Skeletal muscle tissue (tissue), 5 donors: ENCODE results near the gene THG1L. TPM values are rescaled to one million over a fixed set of nuclear protein-coding genes. Genes with fewer than 3 reads are reported as not detected.

ENCODE experiments used
- H3K27ac ChIP-seq: one replicate; pipeline ENCODE4 v1.7.0; 2013; ENCODE audit warnings: mild to moderate bottlenecking, low read depth, low read length, inconsistent platforms
- H3K27me3 ChIP-seq, 3 donors: one replicate each; pipeline ENCODE4 v1.7.0; 2013; ENCODE audit warnings: low read length in 3 of 3; ENCODE audit not compliant: control insufficient read depth in 3 of 3, insufficient read depth in 3 of 3
- H3K36me3 ChIP-seq, 3 donors: one replicate each; pipeline ENCODE4 v1.7.0; 2013; ENCODE audit warnings: low read length in 3 of 3; ENCODE audit not compliant: control insufficient read depth in 3 of 3, insufficient read depth in 3 of 3
- H3K4me1 ChIP-seq, 3 donors: one replicate each; pipeline ENCODE4 v1.7.0; 2013; ENCODE audit warnings: low read length in 3 of 3, mild to moderate bottlenecking in 3 of 3; ENCODE audit not compliant: control insufficient read depth in 3 of 3, insufficient read depth in 3 of 3
- H3K4me3 ChIP-seq, 3 donors: one replicate each; pipeline ENCODE4 v1.7.0; 2013; ENCODE audit warnings: low read length in 3 of 3
- H3K9ac ChIP-seq, 3 donors: one replicate each; pipeline ENCODE4 v1.7.0; 2013; ENCODE audit warnings: low read length in 3 of 3, mild to moderate bottlenecking in 3 of 3, moderate library complexity in 2 of 3, low read depth in 1 of 3
- H3K9me3 ChIP-seq, 3 donors: one replicate each; pipeline ENCODE4 v1.7.0; 2013; ENCODE audit warnings: low read length in 3 of 3; ENCODE audit not compliant: control insufficient read depth in 3 of 3
- small RNA-seq: library from RNA; depleted of rRNA; stranded (forward); fragments of <200 nt; gene quantifications from one replicate; pipeline ENCODE3, GENCODE V24; 2014
- total RNA-seq: library from RNA; depleted of rRNA; stranded (reverse); fragments of >200 nt; gene quantifications from one replicate; pipeline ENCODE4 v1.2.3, GENCODE V29; 2014
- donor health status: Osteomylitis.

Gene THG1L
- total RNA-seq, 1 donor from 2014 or later, result 31.3 TPM

DNA sequence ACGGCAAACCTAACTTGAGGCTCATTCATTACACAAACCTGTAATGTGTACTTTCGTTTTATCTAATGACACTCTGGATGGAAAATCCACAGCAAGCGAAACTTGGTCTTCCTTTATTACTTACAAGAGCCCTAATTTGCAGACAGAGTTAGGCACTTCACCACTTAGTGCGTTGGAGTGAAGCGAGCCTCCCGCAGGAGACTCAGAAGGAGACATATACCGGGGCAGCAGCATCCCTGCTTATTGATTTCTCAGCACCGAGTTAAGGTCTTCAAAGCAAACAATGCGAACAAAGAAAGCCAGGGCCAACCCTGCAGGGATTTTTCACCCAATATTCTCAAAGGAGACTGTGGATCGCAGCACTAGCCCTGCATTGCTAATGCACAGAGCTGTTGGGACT lies 40.9 kb downstream of the THG1L start:
- Histone ChIP-seq H3K27ac (no peak overlapping the region), H3K27me3 (no peaks in the 10 kb centered on the region), H3K9ac (no peak overlapping the region), H3K36me3 (no peaks in the 10 kb centered on the region), H3K4me3 (no peak overlapping the region), H3K9me3 (no peaks in the 10 kb centered on the region), H3K4me1 (peaks cover 3 to 8% (median 5%) of the 10 kb centered on the region in 3 donors)

DNA sequence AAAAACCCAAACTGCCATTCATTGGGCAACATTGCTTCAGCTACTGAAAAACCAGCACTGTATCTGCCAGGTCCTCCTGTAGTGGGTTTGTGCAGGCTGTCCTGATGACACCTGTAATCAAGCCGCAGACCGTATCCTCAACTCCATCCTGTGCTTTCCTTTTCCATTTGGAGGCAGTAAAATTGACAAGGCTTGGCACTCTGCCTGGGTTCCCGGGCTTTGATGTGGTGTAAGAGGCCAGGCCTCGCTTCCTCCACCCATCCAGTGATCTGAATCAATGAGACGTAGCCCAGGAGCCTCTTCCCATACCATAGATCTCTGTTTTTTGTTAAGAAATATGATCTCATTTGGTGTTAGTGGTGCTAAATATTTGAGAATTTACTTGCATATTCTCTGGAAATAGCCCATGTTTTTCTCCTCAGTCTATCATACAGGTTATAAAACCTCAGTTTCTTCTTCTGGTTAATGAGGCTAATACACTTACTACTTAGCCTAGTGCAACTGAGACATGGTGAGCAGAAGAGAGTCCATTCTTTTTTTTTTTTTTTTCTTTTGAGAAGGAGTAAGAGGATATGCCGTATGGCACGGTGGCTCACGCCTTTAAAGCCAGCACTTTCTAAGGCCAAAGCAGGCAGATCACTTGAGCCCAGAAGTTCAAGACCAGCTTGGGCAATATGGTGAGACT lies 47.0 kb downstream of the THG1L start:
- Histone ChIP-seq H3K27me3 (no peaks in the 10 kb centered on the region), H3K27ac (no peak overlapping the region), H3K36me3 (no peaks in the 10 kb centered on the region)

DNA sequence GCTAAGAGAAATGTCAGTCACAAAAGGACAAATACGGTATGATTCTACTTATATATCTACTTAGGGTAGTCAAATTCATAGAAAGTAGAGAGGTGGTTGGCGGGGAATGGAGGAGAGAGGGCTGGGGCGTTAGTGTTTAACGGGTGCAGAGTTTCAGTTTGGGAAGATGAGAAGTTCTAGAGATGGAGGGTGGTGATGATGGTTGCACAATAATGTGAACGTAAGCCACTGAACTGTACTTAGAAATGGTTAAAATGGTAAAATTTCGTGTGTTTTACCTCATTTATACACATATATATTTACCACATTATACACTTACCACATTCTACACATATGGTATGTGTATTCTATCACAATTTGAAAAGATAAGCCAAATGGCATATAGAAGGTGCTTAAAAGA lies 48.0 kb downstream of the THG1L start:
- no peak overlapping the region for H3K4me3 ChIP-seq
- no peak overlapping the region for H3K27ac ChIP-seq
- no peaks in the 10 kb centered on the region for H3K9me3 ChIP-seq
- no peaks in the 10 kb centered on the region for H3K27me3 ChIP-seq
- H3K9ac ChIP-seq, result no peak overlapping the region
- H3K4me1 ChIP-seq, result no peaks in the 10 kb centered on the region
- no peaks in the 10 kb centered on the region for H3K36me3 ChIP-seq

More for the DNA sequence above, 47.0 kb downstream of the THG1L start:
- Histone ChIP-seq H3K4me1 (no peaks in the 10 kb centered on the region), H3K9me3 (no peaks in the 10 kb centered on the region), H3K9ac (no peak overlapping the region), H3K4me3 (no peak overlapping the region)

DNA sequence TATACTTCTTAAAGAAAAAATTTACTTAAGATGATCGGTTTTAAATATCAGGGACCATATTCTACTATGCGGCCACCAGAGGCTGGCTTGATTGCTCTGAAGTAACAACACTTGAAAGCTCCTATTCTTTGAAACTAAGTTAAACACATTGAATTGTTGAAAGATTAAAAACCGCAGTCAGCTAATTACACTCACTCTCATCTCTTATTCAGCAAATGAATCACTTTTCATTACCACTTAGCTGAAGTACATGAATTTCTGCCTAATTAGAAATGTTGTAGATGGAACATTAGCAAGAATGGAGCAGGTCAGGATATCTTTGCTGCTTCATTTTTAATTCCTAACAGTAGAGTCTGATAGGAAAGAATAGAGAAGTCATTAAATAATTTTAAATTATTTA lies 54.6 kb downstream of the THG1L start:
- Histone ChIP-seq H3K9ac (no peak overlapping the region), H3K4me1 (no peaks in the 10 kb centered on the region), H3K36me3 (peaks cover 3 to 23% (median 20%) of the 10 kb centered on the region in 3 donors), H3K9me3 (no peaks in the 10 kb centered on the region), H3K4me3 (no peak overlapping the region), H3K27me3 (no peaks in the 10 kb centered on the region), H3K27ac (no peak overlapping the region)

Small RNAs within 50 kb of the gene (small RNA-seq; reads per million reads assigned to genes)
- not detected for gene AC026407.1

Other genes starting within 250 kb of the THG1L start
- 14.1 TPM for gene ADAM19, start 155.6 kb upstream of the THG1L start, total RNA-seq
- not detected for gene SOX30, start 79.0 kb upstream of the THG1L start, total RNA-seq
- gene C5orf52, start 59.9 kb upstream of the THG1L start, total RNA-seq, result not detected
- gene LSM11, start 12.3 kb downstream of the THG1L start, total RNA-seq, result 8.9 TPM
- 53.2 TPM for gene CLINT1, start 127.7 kb downstream of the THG1L start, total RNA-seq